H1 (cell line): ENCODE results near the gene ERC1. TPM values are rescaled to one million over a fixed set of nuclear protein-coding genes. Genes with fewer than 3 reads are reported as not detected.

Source experiments
- CEBPB ChIP-seq: IDR thresholded peaks from 2 replicates; pipeline ENCODE4 v1.6.1; 2012; ENCODE audit warnings: low read depth, low read length
- KDM4A ChIP-seq: IDR thresholded peaks from one replicate; pipeline ENCODE4 v1.7.1; 2012; ENCODE audit warnings: low read depth, mild to moderate bottlenecking, moderate library complexity, low read length, inconsistent platforms; ENCODE audit not compliant: severe bottlenecking
- POU5F1 ChIP-seq: IDR thresholded peaks from 2 replicates; pipeline ENCODE4 v1.6.1; 2011; ENCODE audit warnings: low read depth, mild to moderate bottlenecking, low read length, moderate library complexity
- polyA plus RNA-seq, 7 experiments: library from polyadenylated mRNA; depleted of rRNA in 3 of 7; stranded (reverse) in 5 of 7; unstranded in 2 of 7; fragments of >200 nt in 5 of 7; fragments of 200-250 nt in 2 of 7; gene quantifications; 1 replicate in 5 of 7; 2 replicates in 1 of 7; 4 replicates in 1 of 7; pipeline versions ENCODE4 v1.2.1 to v1.2.3, GENCODE V29; 2011 to 2013; ENCODE audit warnings: missing spikeins in 2 of 7, mixed read lengths in 2 of 7
- total RNA-seq: library from RNA; stranded (reverse); fragmentation: NEBNext Ultra II Directional; extraction: Animal tissue kit (Norgen Biotek cat#: 25700); gene quantifications from 2 replicates; pipeline ENCODE4 v1.2.1, GENCODE V29; 2021

ERC1 gene
- total and polyA plus RNA-seq, 2 of the 8 experiments (the other 6 are each of a cell fraction or from before 2014, with no cell fraction given): 7.8 to 45.7 TPM

DNA sequence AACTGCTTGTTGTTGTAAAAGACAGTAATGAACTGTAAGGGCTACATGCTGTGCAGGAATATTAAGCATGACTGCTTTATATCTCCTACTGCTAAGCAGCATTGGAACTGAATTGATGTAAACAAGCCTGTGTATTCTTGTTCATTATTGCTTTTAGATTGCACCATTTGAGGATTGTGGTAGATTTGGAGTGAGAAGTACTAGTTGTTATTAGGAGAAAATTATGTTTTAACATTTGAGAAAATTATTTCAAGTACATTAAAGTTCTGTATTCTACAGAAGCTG, 212.7 kb downstream of the ERC1 start (continued):
- no peak for TF ChIP-seq POU5F1
- no peak for TF ChIP-seq KDM4A
- TF ChIP-seq CEBPB: no peak
- TF ChIP-seq, all 59 proteins: peak for 0
